Uterus (tissue), 4 donors: ENCODE measurements around the gene TTLL6. TPM values are rescaled to one million over a fixed set of nuclear protein-coding genes. Genes with fewer than 3 reads are reported as not detected.
A peak's percentile ranks its signal among the peaks of the same experiment; 100 is the strongest.
"Not testable (repeated sequence)": the region's sequence is repeated elsewhere in the genome, so short reads cannot be mapped to it uniquely, and the experiment has no call there.

Experiments used
- DNase-seq, 2 donors: peaks; one replicate each; pipeline ENCODE4 v3.0.0-alpha.2; 2019 to 2020
- H3K27ac ChIP-seq, 2 donors: fragments of 200-600 bp; sonication (generic); 1 replicate in 1 of 2; 2 replicates in 1 of 2; pipeline ENCODE4 v1.5.1; 2016 to 2018
- H3K27me3 ChIP-seq, 2 donors: fragments of 200-600 bp; sonication (generic); one replicate each; pipeline ENCODE4 v1.5.1; 2018 to 2019; ENCODE audit warnings: control low read depth in 1 of 2
- H3K36me3 ChIP-seq, 2 donors: fragments of 200-600 bp; sonication (generic); one replicate each; pipeline ENCODE4 v1.5.1; 2019; ENCODE audit warnings: control low read depth in 1 of 2
- H3K4me1 ChIP-seq, 2 donors: fragments of 200-600 bp; sonication (generic); one replicate each; pipeline ENCODE4 v1.5.1; 2018 to 2019; ENCODE audit warnings: control low read depth in 1 of 2
- H3K4me3 ChIP-seq, 2 donors: fragments of 200-600 bp; sonication (generic); 1 replicate in 1 of 2; 2 replicates in 1 of 2; pipeline ENCODE4 v1.5.1; 2018 to 2019; ENCODE audit warnings: mild to moderate bottlenecking in 1 of 2
- H3K9me3 ChIP-seq, 2 donors: fragments of 200-600 bp; sonication (generic); one replicate each; pipeline ENCODE4 v1.5.1; 2019; ENCODE audit warnings: control low read depth in 1 of 2
- POLR2A ChIP-seq, 2 donors: fragments of 450-650 bp; IDR thresholded peaks; one replicate each; pipeline ENCODE4 v1.6.1; 2016; ENCODE audit warnings: antibody characterized with exemption in 2 of 2, mild to moderate bottlenecking in 1 of 2, moderate library complexity in 1 of 2
- intact Hi-C: fragments of 100-400 bp; cut with DNase I; formaldehyde crosslinking; loops from one replicate; pipeline ENCODE4 v1.15.1; 2023; ENCODE audit warnings: low total_unique reads
- total RNA-seq, 4 donors: library from RNA; depleted of rRNA in 3 of 4; stranded (reverse); fragments of >200 nt in 3 of 4; gene quantifications; one replicate each; pipeline versions ENCODE4 v1.1.0 to v1.2.4, GENCODE V29; 2014 to 2023
- TF ChIP-seq, protein P1 (sequence below), 4 experiments: fragments of 200-600 bp in 2 of 4; fragments of 450-650 bp in 2 of 4; sonication (generic) in 2 of 4; IDR thresholded peaks; one replicate each; pipeline ENCODE4 v1.5.1; 2016 to 2019; ENCODE audit warnings: antibody characterized with exemption in 4 of 4, mild to moderate bottlenecking in 2 of 4, moderate library complexity in 1 of 4
- donor health status: DM: yes; HTN: yes; CAD: no.

Gene TTLL6
- total RNA-seq, 4 donors from 2014 or later = 0.41 to 0.91 TPM; not detected in 2

DNA sequence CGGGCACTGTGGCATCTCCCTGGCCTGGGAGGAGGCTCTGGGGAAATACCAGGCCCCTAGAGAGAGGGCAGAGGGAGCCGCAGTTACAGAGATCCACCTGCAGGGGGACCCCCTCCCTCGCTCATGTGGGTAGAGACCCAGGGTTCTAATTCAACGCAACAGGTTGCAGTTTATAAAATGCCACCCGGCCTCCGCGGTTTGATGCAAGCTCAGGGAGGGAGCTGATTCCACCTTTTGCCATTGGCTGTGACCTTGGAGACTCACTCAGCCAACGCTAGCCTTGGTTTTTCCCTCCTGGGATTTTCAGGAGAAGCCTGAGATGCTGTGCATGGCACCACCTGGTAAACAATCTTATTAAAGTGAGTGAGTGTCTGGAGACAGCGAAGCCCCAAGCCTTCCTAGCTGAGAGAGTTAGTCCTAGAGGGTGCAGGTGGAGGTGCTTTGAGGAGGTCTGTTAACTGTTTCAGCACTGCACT lies 12.1 kb downstream of the TTLL6 start:
- intact Hi-C loops = loop anchor here (10.0 kb wide), 1 partner anchor 230 kb away; no protein-coding TSS in a partner anchor

DNA sequence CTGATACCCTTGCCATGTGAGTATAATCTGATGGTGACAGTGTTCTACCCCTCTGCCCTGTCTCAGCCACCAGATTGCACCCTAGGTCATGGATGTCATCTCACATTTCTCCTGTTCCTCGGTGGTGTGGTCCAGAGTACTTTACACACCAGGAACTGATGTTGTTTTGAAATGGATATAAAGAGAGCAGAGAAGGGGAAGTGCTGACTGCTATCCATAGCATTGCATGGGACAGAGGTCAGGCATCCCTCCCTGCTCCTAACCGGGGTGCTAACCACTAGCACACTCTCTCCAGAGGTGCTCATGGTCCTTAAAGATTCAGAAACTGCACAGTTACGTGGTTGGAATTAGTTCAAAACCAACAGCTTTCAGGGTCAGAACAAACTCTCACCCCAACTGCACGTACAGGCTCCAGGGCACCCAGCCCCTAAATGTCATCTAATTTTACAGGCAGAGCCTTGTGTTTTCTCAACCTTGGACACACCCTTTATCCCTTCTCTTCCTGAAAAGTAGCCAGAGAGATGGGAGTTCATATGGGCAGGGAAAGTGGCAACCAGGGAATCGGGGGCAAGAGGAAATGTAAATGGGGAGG lies 16.3 kb downstream of the TTLL6 start:
- DNase-seq = no peak
- Histone ChIP-seq H3K4me3 (no peak overlapping the region), H3K27me3 (no peaks in the 10 kb centered on the region), H3K9me3 (no peaks in the 10 kb centered on the region), H3K36me3 (no peaks in the 10 kb centered on the region), H3K27ac (no peak overlapping the region), H3K4me1 (peaks cover 0 to 3% of the 10 kb centered on the region in 2 donors)
- TF ChIP-seq, protein P1, sequence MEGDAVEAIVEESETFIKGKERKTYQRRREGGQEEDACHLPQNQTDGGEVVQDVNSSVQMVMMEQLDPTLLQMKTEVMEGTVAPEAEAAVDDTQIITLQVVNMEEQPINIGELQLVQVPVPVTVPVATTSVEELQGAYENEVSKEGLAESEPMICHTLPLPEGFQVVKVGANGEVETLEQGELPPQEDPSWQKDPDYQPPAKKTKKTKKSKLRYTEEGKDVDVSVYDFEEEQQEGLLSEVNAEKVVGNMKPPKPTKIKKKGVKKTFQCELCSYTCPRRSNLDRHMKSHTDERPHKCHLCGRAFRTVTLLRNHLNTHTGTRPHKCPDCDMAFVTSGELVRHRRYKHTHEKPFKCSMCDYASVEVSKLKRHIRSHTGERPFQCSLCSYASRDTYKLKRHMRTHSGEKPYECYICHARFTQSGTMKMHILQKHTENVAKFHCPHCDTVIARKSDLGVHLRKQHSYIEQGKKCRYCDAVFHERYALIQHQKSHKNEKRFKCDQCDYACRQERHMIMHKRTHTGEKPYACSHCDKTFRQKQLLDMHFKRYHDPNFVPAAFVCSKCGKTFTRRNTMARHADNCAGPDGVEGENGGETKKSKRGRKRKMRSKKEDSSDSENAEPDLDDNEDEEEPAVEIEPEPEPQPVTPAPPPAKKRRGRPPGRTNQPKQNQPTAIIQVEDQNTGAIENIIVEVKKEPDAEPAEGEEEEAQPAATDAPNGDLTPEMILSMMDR (IDR thresholded peaks at IDR 0.05) = no peak
- TF ChIP-seq POLR2A (IDR thresholded peaks at IDR 0.05) = no peak
- intact Hi-C loops = loop anchor here (10.0 kb wide), 1 partner anchor 234 kb away; no protein-coding TSS in a partner anchor

More for the DNA sequence above, 12.1 kb downstream of the TTLL6 start:
- no peaks in the 10 kb centered on the region for H3K27me3 ChIP-seq
- no peak overlapping the region for H3K4me3 ChIP-seq
- no peaks in the 10 kb centered on the region for H3K36me3 ChIP-seq
- DNase-seq = peak; percentile 39 to 49
- TF ChIP-seq, protein P1 (IDR thresholded peaks at IDR 0.05) = peak; percentile 77 to 90 (median 86)
- TF ChIP-seq POLR2A (IDR thresholded peaks at IDR 0.05) = no peak
- no peaks in the 10 kb centered on the region for H3K4me1 ChIP-seq
- no peaks in the 10 kb centered on the region for H3K9me3 ChIP-seq
- no peak overlapping the region for H3K27ac ChIP-seq

DNA sequence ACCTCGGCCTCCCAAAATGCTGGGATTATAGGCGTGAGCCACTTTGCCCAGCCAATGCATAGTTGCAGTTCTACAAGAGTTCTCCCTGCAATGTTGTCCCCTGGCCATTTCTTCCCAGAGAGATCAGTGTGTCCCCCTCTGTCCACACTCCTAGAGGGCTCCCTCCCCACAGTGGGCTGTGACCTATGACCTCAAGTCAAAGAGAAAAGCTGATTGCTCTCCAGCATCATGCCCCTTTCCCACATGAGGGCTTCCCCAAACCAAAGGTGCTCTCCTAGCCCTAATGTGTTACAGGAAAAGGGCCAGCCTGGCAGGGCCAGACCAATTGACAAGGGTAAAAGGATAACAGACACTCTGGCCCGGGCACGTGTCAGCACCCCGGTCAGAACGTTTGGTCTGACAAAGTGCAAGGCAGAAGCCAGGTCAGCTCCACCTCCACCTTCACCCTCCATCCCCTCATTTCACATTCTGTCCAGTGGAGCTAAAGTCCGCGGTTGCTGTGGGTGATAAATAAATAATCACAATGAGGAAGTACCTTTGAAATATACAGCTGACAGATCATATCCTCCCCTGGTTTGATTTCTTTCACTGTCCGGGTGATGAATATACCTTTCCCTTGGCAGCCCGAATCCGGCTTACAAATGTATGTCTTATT lies 17.8 kb downstream of the TTLL6 start:
- Histone ChIP-seq H3K27me3 (no peaks in the 10 kb centered on the region), H3K27ac (no peak overlapping the region), H3K36me3 (no peaks in the 10 kb centered on the region), H3K4me3 (no peak overlapping the region), H3K4me1 (peaks cover 0 to 3% of the 10 kb centered on the region in 2 donors), H3K9me3 (no peaks in the 10 kb centered on the region)
- TF ChIP-seq, protein P1 (IDR thresholded peaks at IDR 0.05) = no peak
- no peak for TF ChIP-seq POLR2A (IDR thresholded peaks at IDR 0.05)
- intact Hi-C loops = no loop called here
- no peak for DNase-seq

DNA sequence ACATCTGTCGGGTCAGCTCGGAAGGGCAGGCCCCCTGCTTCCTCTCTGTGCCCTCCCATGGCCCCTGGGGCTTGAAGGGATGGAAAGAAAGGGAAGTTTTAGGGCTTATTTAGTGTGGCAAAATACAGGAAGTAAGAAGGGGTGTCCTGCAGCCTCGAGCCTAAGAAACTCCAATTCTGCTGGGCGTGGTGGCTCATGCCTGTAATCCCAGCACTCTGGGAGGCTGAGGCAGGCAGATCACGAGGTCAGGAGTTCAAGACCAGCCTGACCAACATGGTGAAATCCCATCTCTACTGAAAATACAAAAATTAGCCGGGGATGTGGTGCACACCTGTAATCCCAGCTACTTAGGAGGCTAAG lies 20.9 kb downstream of the TTLL6 start:
- H3K27me3 ChIP-seq, H3K4me1 ChIP-seq, H3K36me3 ChIP-seq, DNase-seq, H3K9me3 ChIP-seq, H3K4me3 ChIP-seq, intact Hi-C loops: not testable (repeated sequence)
- peak overlapping the region; percentile 43 to 52 for H3K27ac ChIP-seq

DNA sequence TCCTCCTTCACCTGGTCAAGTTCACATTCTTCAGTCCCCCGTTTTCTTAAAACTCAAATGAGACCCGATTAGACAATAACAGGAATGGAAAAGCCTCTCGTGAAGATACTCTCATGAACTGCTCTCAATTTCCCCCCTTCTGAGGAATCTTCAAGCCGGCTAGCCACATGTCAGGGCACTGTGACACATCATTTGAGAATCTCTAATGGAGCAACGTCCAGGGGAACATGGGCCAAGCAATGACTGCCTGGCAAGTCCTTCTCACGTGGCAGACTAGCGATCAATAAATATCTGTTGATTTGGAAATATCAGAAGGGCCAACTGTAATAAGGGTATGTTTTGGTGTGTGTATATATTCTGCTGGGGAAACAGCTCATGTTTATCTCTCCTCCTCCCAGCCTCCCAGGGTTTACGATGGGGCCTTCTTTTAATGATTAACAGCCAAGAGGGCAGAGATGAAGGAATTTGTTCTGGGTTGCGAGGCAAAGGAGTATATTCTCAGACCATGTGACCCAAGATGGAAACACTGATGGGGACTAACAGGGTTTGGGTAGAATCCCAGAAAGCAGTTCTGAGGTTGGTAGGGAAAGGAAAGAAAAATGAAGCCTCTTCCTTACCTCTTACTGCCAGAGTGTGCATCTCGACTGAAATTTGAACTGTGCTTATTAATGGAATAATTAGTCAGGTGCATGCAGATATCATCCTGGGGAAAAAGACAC lies 21.4 kb downstream of the TTLL6 start:
- Histone ChIP-seq H3K4me3 (no peak overlapping the region), H3K36me3 (no peaks in the 10 kb centered on the region), H3K4me1 (peaks cover 0 to 3% of the 10 kb centered on the region in 2 donors), H3K27me3 (no peaks in the 10 kb centered on the region), H3K27ac (peak overlapping the region; percentile 43 to 52), H3K9me3 (no peaks in the 10 kb centered on the region)
- TF ChIP-seq, protein P1 (IDR thresholded peaks at IDR 0.05) = no peak
- no peak for TF ChIP-seq POLR2A (IDR thresholded peaks at IDR 0.05)
- intact Hi-C loops = no loop called here
- peak; percentile 48 to 55 for DNase-seq
